ENCODE results near the gene HES3.

HES3 gene

GRCh38 chr1:6269720-6270400, 25.9 kb downstream of the HES3 start:
- TF ChIP-seq, protein P1, sequence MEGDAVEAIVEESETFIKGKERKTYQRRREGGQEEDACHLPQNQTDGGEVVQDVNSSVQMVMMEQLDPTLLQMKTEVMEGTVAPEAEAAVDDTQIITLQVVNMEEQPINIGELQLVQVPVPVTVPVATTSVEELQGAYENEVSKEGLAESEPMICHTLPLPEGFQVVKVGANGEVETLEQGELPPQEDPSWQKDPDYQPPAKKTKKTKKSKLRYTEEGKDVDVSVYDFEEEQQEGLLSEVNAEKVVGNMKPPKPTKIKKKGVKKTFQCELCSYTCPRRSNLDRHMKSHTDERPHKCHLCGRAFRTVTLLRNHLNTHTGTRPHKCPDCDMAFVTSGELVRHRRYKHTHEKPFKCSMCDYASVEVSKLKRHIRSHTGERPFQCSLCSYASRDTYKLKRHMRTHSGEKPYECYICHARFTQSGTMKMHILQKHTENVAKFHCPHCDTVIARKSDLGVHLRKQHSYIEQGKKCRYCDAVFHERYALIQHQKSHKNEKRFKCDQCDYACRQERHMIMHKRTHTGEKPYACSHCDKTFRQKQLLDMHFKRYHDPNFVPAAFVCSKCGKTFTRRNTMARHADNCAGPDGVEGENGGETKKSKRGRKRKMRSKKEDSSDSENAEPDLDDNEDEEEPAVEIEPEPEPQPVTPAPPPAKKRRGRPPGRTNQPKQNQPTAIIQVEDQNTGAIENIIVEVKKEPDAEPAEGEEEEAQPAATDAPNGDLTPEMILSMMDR (IDR thresholded peaks at IDR 0.05; ENCODE audit: low read depth, low read length) = no peak
- peak; percentile 65 for DNase-seq
- Histone ChIP-seq H3K27ac (peak overlapping the region; percentile 44), H3K4me3 (ENCODE audit: low read depth, low read length) (no peak overlapping the region), H3K36me3 (peaks cover 9% of the 10 kb centered on the region), H3K27me3 (ENCODE audit: insufficient read depth, low read depth, severe bottlenecking) (no peaks in the 10 kb centered on the region), H3K9me3 (ENCODE audit: severe bottlenecking) (no peaks in the 10 kb centered on the region)

DNA sequence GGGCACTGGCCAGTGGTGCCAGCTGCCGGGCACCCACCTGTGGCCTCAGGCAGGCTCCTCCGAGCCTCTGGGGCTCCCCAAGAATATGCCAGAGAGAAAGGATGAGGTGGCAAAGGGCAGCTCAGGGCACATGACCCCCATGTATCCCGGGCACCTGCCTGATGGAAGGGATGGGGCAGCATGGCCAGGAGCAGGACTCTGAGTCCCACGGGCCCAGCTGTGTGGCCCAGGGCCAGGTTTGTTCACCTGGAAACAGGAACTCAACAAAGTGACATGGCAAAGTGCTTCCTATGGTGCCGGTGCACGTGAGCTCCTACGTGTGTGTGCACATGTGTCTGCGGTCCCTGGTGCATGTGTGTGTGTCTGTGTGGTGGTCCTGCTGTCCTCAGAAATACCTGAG, 26.4 kb downstream of the HES3 start:
- DNase-seq = no peak
- H3K27me3 ChIP-seq (ENCODE audit: insufficient read depth, low read depth, severe bottlenecking) = no peaks in the 10 kb centered on the region
- H3K36me3 ChIP-seq = peaks cover 9% of the 10 kb centered on the region
- TF ChIP-seq, protein P1 (IDR thresholded peaks at IDR 0.05; ENCODE audit: low read depth, low read length) = no peak
- H3K27ac ChIP-seq = no peak overlapping the region; the same call in 1 of the 2 replicates
- no peak overlapping the region for H3K4me3 ChIP-seq (ENCODE audit: low read depth, low read length)
- H3K9me3 ChIP-seq (ENCODE audit: severe bottlenecking) = no peaks in the 10 kb centered on the region

GRCh38 chr1:6271006-6271405, 27.0 kb downstream of the HES3 start:
- Histone ChIP-seq H3K27ac (no peak overlapping the region; the same call in 1 of the 2 replicates), H3K4me3 (ENCODE audit: low read depth, low read length) (no peak overlapping the region), H3K36me3 (peaks cover 9% of the 10 kb centered on the region), H3K9me3 (ENCODE audit: severe bottlenecking) (no peaks in the 10 kb centered on the region), H3K27me3 (ENCODE audit: insufficient read depth, low read depth, severe bottlenecking) (no peaks in the 10 kb centered on the region)
- TF ChIP-seq, protein P1 (IDR thresholded peaks at IDR 0.05; ENCODE audit: low read depth, low read length) = no peak
- no peak for DNase-seq

GRCh38 chr1:6271554-6271953, 27.6 kb downstream of the HES3 start:
- Histone ChIP-seq H3K9me3 (ENCODE audit: severe bottlenecking) (no peaks in the 10 kb centered on the region), H3K4me3 (ENCODE audit: low read depth, low read length) (no peak overlapping the region), H3K27ac (no peak overlapping the region), H3K27me3 (ENCODE audit: insufficient read depth, low read depth, severe bottlenecking) (no peaks in the 10 kb centered on the region), H3K36me3 (peaks cover 9% of the 10 kb centered on the region)
- TF ChIP-seq, protein P1 (IDR thresholded peaks at IDR 0.05; ENCODE audit: low read depth, low read length) = no peak
- DNase-seq = no peak

DNA sequence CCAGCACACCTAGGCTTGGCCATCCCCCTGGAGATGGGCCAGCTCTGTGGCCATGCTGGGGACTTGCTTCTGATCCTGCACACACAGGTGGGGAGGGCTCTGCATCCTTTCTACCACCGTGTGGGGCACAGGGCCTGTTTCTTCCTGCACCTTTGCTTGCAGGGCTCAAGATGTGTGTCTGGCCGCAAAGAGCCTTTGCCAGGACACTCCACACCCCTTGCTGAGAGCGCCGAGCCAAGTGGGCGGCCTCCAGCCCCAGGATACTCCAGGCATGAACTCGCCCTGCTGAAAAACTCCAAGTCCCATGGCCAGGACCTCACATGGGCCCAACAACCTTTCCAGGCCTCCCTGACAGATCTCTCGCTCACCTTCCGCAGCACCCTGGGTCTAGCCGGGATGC, 28.5 kb downstream of the HES3 start:
- H3K27ac ChIP-seq = no peak overlapping the region

More for the DNA sequence above, 28.5 kb downstream of the HES3 start:
- TF ChIP-seq, protein P1 (IDR thresholded peaks at IDR 0.05; ENCODE audit: low read depth, low read length) = no peak
- no peak for DNase-seq
- H3K9me3 ChIP-seq (ENCODE audit: severe bottlenecking) = no peaks in the 10 kb centered on the region
- peaks cover 9% of the 10 kb centered on the region for H3K36me3 ChIP-seq
- no peaks in the 10 kb centered on the region for H3K27me3 ChIP-seq (ENCODE audit: insufficient read depth, low read depth, severe bottlenecking)
- H3K4me3 ChIP-seq (ENCODE audit: low read depth, low read length) = no peak overlapping the region
